ENCODE data around the gene RCOR3.
"Not testable (repeated sequence)": the region's sequence is repeated elsewhere in the genome, so short reads cannot be mapped to it uniquely, and the experiment has no call there.

Gene RCOR3

DNA sequence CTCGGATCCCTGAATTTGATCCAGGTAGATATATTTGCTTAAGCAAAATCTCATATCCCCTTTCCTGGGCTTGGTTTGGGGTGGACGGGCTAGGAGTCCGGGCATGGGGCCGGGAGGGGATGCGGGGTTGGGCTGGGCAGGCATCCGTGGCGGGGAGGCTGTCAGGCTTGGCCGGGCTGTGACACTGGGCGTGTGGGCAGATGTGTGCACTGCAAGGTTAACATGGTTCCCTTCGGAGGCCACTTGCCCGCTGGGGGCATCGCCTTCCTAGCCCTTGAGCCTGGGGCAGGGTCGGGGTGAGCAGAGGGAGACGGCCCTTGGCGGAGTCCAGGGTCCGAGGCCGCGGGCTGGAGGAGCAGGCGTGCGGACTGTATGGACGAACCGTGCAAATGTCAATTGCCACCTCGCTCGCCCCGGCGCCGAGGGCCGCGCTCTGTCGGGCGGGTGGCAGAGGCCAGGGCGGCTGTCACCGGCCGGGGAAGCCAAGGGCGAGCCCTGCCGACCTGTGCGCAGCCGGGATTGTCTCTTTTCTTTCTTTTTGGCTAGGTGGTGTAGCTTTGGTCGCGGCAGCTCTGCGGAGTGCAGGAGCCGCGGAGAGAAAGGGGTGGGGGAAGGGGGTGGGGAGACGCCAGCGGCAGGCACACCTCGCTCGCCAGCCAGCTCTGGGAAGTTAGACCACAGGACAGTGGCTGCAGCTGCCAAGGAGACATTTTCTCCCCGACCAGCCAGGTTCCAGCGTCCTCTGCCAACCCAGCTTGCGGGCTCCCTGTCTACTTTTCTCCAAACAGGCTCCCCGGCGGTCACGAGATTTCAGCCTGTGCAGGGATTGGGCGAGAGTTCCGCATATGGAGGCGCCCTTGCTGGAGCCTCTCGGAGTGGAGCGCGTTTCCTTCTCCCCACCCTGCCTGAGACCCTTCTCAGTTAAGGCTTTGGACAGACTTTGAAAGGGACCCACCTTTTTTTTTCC, 1.3 kb downstream of the RCOR3 start:
- DNase-seq (ENCODE audit: low spot score): peak; percentile 53

DNA sequence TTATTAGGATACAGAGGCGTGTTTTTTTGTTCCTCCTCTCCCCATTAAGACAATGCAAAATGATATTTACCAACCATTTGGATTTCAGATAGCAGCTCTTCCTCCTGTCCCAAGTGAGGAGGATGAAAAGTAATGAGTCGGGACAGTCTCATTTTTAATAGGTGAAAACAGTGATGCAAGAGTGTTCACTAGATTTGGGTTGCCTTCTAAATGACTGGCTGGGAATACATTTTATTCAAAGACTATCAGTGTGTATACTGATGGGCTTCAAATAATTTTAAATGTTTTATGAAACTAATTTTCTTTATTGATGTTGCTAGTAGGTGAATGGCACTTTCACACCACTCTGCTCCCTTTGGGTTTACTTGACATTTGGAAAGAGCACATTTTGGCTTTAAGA, 2.1 kb downstream of the RCOR3 start:
- no peak for DNase-seq (ENCODE audit: low spot score)

DNA sequence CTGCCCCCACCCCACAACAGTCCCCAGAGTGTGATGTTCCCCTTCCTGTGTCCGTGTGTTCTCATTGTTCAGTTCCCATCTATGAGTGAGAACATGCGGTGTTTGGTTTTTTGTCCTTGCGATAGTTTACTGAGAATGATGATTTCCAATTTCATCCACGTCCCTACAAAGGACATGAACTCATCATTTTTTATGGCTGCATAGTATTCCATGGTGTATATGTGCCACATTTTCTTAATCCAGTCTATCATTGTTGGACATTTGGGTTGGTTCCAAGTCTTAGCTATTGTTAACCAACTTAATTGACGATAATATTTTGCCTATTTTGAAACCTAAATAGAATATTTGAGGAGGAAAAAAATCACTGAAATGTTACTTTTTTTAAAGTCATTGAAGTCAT, 3.9 kb downstream of the RCOR3 start:
- not testable (repeated sequence) for DNase-seq (ENCODE audit: low spot score)

DNA sequence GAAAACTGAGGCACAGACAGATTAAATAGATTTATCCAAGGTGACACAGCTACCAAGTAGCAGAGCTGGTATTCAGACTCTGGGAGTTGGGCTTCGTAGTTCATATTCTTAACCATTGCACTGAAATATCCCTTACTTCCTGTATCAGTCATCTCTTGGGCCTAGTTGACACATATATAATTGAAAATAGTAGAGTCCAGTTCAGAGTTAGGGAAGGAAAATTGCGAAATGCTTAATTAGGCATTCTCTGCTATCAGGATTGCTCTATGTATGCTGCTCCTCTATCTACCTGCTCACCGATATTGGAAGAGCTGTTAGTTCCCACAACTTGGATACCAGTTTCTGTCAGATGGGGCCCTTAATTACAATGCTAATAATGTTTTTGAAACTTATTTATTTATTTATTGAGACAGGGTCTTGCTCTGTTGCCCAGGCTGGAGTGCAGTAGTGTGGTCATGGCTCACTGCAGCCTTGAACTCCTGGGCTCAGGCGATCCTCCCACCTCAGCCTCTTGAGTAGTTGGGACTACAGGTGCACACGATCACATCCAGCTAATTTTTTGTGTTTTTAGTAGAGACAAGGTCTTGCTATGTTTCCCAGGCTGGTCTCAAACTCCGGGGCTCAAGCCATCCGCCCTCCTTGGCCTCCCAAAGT, 8.2 kb downstream of the RCOR3 start:
- DNase-seq (ENCODE audit: low spot score): no peak

DNA sequence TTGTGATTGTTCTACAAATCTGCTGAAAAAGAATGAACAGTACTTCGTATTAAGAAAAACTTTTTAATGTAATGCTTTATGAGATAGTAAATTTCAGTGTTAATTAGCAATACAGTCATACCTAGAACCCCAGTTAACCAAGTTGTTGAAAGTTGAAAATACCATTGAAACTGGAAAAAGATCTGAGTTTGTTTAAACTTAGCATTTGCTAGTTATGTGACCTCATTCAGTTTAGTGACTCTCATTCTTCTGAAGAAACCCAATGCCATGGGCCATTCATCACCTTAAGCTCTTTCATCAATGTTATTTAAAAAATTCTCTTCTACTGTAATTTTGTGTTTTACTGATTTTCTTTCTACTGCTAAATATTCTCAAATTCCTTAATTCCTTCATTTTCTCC, 20.2 kb downstream of the RCOR3 start:
- DNase-seq (ENCODE audit: low spot score): no peak

DNA sequence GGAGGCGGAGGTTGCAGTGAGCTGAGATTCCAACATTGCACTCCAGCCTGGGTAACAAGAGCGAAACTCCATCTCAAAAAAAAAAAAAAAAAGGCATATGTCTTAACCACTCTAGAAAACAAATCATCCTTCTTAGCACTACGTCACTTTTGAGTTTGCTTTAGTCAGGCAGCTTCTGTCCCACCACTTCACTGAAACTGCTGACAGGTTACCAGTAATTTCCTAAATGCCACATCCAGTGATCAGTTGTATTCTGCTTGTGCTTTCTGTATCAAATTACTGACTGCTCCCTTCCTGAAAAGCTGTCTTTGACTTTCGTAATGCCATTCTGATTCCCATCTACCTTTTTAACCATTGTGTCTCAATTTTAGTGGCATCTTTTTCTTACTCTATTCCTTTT, 21.7 kb downstream of the RCOR3 start:
- no peak for DNase-seq (ENCODE audit: low spot score)

DNA sequence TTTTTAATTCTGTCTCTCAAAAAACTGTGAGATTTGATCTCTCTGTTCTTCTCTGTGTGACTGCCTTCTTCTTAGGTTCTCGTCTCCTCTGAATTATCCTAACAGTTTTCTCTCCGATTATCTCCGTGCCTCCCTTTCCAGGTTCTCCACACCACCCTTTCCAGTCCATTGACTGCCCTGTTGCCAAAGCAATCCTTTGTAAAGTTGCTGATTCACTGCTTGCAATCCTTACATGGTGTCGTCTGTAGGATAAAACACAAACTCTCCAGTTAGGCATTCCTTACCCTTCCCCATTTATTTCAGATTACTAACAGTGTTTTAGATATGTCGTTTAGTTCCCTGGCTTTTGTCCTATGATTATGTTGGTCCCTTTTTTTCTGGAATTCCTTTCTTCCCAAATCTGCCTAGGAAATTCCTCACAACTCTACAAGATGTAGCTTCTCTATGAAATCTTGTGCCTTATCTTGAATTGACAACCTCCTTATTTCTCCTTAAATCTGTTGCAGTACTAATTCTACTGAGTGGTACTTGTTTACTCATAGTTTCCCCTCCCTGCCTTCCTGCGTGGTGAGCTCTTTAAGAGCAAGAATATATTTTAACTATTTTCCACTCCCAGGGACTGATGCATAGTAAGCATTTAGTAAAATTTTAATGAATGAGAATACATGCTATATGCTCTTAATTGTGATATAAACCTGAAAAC, 22.3 kb downstream of the RCOR3 start:
- no peak for DNase-seq (ENCODE audit: low spot score)

DNA sequence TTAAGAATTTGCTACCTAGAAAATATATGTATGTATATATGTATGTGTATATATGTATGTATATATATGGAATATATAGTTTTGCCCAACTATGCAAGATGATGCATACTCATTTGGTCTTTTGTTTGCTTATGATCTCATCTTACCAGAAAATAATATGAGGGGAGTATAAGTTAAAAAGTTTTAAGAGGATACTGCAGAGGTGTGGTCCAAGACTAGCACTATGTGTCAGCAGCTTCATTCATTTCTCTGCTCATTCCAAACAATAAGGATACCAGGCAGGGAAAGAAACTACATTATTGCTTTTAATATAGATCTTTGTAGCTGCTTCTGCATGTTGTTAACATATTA, 22.8 kb downstream of the RCOR3 start:
- DNase-seq (ENCODE audit: low spot score): no peak

DNA sequence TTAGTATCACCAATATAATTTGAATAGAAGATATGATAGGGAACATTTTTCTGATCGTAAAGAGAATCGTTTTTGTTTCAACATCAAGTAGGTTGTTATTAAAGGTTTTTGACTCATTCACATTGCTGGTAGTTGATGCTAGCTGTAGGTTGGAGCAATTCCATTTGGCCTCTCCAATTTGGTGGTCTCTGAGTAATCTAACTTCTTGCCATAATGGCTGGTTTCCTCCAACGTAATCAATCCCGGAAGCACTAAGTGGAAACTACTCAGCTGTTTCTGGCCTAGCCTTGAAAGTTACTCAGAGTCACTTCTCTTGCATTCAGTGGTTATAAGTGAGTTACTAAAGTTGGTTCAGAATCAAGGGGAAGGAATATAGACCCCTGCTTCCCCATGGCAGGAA, 26.0 kb downstream of the RCOR3 start:
- no peak for DNase-seq (ENCODE audit: low spot score)

DNA sequence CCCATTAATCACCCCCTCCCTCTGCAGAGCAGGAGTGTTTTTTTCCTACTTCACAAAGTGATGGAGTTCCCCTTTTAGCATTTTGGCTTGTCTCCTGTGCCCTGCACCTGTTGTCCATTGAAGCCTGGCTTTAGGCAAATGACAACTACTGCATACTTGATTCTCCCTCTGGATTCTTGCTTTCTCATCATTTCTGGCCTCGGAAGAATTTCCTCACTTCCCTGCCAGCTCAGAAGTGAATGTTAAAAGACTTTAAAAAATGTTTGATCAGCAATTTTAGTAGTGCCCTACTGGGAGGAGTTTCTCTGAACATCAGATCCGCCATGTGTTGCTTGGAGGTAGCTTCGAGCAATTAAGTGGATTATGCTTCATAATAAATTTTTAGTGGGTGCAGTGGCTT, 28.1 kb downstream of the RCOR3 start:
- DNase-seq (ENCODE audit: low spot score): no peak

DNA sequence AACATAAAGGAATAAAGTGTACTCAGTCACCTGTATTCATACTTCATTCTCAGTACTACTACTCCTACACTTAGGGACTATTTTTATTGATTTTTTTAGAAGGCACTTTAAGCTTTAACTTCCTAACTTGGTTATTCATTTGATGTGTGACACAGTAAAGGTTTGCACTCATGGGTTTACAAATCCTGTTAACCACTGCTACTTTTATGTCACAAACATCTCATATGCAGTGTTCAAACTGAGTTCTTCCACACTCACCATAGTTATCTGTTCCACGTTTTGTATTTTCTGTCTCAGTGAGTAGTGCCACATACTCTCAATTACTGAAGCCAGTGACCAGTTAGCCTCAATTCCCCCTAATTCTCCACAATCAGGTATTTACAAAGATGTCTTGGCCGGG, 33.2 kb downstream of the RCOR3 start:
- no peak for DNase-seq (ENCODE audit: low spot score)

DNA sequence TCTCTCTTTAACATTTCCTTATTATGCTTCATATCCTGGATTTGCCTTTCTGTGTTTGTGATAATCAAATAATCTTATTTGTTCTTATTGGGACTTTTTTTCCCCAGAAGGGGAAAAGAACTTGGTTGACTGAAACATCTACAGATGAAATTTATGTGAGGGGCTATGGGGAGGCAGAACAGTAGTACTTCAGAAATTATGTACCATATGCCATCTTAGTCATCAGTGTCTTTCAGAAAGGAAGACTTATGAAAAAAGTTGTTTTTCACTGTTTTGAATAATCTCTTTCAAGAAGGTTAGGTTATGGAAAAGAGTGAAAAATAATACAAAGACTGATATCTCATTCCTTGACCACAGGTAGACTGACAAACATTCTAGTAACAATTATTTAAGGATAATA, 37.2 kb downstream of the RCOR3 start:
- no peak for DNase-seq (ENCODE audit: low spot score)

DNA sequence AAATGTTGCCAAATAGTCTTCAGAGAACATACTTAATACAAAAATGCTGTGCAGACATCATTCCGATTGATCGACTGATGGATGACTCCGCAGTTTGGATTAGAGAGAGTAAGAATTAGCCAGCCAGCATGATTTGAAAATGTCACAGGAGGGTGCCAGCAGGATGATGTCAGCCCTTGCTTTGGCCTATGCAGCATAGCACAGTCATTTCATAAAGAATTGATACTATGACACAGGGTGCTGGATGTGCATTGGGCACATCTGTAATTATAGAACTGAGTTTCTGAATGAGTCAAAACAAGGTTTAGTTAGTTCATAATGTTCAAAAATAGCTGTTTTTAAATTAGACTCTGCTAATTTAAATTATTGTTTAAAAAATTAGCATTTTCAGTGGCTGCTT, 45.9 kb downstream of the RCOR3 start:
- no peak for DNase-seq (ENCODE audit: low spot score)

DNA sequence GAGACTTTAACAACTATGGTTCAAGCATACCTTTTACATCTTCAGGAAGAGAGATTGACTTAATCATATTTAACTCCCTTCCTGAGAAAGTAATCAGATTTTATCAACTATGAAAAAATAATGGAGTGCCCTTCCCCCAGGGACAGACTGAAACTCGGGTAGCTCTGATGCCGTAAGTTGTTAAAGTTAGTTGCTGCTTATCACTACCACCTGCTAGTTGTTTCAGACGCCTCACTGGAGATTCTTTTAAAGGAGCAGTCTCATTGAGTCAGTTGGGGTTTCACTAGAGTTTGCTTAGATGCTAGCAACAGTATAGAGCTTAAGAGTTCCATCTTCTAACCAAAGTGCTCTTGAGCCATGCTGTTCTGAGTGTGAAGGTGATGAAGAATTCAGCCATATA, 50.5 kb downstream of the RCOR3 start:
- DNase-seq (ENCODE audit: low spot score): no peak

DNA sequence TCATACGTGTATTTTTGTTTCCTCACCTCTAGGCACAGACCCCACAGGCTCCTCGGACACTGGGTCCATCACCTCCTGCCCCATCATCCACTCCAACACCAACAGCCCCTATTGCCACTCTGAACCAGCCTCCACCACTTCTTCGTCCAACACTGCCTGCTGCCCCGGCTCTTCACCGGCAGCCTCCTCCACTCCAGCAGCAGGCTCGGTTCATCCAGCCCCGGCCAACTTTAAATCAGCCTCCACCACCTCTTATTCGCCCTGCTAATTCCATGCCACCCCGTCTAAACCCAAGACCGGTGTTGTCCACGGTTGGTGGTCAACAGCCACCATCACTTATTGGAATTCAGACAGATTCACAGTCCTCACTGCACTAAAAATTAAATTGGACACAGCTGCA, 54.2 kb downstream of the RCOR3 start:
- DNase-seq (ENCODE audit: low spot score): no peak

DNA sequence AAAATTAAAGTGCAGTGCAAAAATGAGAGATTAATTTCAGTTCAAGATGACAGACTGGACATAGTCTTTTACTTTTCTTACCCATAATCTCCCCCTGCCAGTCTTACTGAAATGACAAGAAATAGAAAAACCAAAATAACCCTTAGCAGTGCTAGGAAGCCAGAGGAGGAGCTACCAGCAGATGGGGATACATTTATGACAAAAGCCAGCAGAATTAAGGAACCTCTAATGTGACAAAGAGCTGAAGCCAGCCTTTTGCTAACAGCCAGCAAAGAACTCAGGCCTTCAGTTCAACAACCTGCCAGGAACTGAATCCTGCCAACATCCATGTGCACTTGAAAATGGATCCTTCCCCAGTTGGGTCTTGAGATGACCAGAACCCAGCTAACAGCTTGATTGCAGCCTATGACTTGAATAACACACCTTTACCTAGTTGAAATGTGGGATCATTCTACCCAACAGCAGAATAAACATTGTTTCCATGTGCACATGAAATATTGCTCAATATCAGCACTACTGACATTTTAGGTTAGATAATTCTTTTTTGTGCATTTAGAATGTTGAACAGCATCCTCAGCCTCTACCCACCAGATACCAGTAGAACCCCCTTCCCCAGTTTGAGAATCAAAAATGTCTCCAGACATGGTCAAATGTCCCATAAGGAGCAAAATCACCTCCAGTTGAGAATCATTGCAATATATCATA, 59.6 kb downstream of the RCOR3 start:
- no peak for DNase-seq (ENCODE audit: low spot score)

DNA sequence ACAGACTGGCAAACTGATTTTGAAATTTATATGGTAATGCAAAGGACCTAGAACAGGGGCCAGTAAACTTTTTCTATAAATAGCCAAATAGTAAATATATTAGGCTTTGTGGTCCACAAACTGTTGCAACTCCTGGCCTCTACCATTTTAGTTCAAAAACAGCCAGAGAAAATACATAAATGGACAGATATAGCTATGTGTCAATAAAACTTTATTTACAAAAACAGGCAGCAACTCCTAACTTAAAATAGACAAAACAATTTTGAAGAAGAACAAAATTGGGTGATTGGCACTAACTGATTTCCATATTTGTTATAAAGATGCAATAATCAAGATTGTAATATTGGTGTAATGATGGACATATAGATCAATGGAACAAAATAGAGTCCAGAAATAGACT, 60.7 kb downstream of the RCOR3 start:
- no peak for DNase-seq (ENCODE audit: low spot score)

DNA sequence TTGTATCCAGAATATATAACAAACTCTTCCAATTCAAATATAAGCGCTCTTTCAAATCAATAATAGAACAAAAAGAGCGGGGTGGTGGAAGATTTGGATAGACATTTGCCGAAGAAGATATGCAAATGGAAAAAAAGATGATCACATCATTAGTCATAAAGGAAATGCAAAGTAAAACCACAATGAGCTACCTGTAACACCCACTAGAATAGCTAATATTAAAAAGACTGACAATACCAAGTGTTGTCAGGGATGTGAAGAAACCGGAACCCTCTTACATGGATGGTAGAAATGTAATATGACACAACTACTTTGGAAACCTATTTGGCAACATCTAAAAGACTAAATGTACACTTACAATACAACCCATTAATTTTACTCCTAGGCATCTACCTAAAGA, 61.8 kb downstream of the RCOR3 start:
- DNase-seq (ENCODE audit: low spot score): peak; percentile 43

DNA sequence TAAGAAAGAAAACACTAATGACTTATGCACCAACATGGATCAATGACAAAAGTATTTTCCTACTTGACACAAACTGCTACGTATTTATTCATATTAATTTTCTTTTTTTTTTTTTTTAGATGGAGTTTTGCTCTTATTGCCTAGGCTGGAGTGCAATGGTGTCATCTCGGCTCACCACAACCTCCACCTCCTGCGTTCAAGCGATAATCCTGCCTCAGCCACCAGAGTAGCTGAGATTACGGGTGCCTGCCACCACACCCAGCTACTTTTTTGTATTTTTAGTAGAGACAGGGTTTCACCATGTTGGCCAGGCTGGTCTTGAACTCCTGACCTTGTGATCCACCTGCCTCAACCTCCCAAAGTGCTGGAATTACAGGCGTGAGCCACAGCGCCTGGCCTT, 62.5 kb downstream of the RCOR3 start:
- DNase-seq (ENCODE audit: low spot score): not testable (repeated sequence)

DNA sequence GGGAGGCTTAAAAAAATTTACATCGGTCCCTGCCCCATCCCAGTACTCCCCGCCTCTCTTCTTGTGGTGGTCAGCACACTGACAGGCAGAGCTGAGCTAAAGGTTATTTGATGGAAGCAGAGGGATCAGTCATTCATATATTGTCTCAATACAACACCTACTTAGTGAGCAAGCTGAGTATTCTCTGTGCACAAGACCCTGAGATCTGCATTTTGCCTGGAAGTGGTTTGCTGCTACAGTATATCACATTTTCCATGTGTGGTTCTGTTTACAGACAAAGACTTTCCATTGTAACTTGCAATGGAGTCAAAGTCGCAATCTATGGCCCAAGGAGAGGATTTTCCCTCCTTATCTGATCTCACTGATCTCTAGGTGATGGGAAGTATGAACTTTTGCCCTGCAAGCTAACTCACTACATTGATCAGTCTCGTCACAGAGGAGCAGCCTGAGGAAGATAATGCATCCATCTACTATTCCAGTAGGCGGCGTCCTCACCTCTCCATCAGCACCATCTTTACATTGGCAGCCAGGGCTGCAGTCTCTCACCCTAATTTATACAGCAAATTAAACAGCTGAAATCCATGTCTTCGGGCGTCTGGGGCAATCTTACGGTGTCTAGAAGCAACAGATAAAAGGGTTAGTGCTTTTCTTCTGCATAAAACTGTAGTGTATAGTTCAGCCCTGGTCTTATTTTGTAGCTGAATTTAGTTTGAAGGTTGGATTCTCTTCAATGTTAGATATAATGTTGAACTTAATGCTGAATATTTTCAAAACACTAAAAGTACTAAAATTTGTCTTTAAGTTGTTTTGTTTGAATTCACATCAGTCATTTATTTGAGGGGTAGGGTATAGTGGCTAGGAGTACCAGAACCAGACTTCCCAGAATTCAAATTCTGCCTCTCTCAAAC, 64.2 kb downstream of the RCOR3 start:
- DNase-seq (ENCODE audit: low spot score): peak; percentile 81

Data from CD4-positive, alpha-beta T cell treated with Interleukin-2 at 100 ng/mL for 4 hours (primary cell).